Hepatocyte (in vitro differentiated cells): Measurements from ENCODE around the gene FAM222A.

Source experiments
- EZH2 ChIP-seq: fragments of 200-600 bp; sonication (generic); IDR thresholded peaks from 2 replicates; pipeline ENCODE4 v1.6.1; 2016; ENCODE audit warnings: antibody characterized with exemption, mild to moderate bottlenecking, borderline replicate concordance
- TF ChIP-seq, protein P1 (sequence below): fragments of 200-600 bp; sonication (generic); IDR thresholded peaks from 2 replicates; pipeline ENCODE4 v1.5.1; 2016; ENCODE audit warnings: antibody characterized with exemption, mild to moderate bottlenecking; ENCODE audit not compliant: poor library complexity

- TF ChIP-seq, protein P1, sequence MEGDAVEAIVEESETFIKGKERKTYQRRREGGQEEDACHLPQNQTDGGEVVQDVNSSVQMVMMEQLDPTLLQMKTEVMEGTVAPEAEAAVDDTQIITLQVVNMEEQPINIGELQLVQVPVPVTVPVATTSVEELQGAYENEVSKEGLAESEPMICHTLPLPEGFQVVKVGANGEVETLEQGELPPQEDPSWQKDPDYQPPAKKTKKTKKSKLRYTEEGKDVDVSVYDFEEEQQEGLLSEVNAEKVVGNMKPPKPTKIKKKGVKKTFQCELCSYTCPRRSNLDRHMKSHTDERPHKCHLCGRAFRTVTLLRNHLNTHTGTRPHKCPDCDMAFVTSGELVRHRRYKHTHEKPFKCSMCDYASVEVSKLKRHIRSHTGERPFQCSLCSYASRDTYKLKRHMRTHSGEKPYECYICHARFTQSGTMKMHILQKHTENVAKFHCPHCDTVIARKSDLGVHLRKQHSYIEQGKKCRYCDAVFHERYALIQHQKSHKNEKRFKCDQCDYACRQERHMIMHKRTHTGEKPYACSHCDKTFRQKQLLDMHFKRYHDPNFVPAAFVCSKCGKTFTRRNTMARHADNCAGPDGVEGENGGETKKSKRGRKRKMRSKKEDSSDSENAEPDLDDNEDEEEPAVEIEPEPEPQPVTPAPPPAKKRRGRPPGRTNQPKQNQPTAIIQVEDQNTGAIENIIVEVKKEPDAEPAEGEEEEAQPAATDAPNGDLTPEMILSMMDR = no peak
- TF ChIP-seq EZH2 = no peak
These were observed 6.2 kb upstream of the FAM222A start for GRCh38 chr12:109707470-109707821.
